ENCODE measurements around the gene CD300LD. TPM values are rescaled to one million over a fixed set of nuclear protein-coding genes. Genes with fewer than 3 reads are reported as not detected.
A peak's percentile ranks its signal among the peaks of the same experiment; 100 is the strongest.

The CD300LD gene
- total and polyA plus RNA-seq, 12 donors: not detected

DNA sequence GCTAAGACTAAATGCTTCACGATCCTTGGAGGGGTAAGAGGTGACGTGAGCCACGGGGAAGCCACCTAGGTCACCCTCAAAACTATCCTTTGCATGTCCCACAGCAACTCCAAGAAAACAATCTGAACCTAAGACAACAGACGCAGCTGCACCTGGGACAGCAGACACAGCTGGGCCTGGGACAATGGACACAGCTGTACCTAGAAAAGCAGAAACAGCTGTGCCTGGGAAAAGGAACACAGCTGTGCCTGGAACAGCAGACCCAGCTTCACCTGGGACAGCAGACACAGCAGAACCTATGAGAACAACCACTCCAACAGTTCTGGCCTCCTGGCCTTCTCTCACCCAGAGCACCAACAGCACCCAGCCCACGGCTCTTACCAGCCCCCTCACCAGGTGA is 11.7 kb upstream of the CD300LD start:
- intact Hi-C loops (cut with DNase I): loop anchor here in 1 of 10 donors (10.0 kb wide), 1 partner anchor 229 kb away; no protein-coding TSS in a partner anchor
- WGBS, 2 donors: 69 to 71% methylated on average over 5 of the region's 5 CpGs

DNA sequence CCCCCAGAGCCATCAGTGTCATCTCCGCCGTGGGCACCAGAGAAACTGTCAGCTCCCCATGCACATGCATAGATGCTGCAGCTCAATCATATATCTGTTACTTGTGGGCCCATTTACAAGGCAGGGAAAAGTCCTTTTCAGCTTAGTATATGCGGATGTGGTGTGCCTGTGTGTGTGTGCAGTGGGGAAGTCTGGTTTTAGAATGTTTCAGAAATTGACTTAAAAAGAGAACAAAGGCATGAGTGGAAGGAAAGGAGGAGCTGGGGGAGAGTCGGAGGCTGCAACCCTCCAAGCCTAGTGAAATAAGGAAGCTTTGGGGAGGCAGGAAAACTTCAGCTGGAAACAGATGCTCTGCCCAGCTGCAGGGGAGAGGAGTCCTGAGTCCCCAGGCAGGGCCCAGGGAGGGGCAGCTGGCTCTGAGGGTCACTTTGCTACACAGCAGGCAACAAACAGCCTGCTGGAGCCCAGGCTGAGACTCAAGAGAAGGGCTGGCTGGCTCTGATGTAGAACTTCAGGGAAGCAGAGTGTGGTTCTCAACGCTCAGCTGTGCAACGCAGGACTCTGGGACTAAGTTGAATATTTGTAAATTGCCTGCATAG is 11.1 kb upstream of the CD300LD start:
- H3K4me3 ChIP-seq: no peak overlapping the region
- H3K27me3 ChIP-seq: peaks cover 0 to 40% (median 27%) of the 10 kb centered on the region in 7 donors
- TF ChIP-seq, protein P1, sequence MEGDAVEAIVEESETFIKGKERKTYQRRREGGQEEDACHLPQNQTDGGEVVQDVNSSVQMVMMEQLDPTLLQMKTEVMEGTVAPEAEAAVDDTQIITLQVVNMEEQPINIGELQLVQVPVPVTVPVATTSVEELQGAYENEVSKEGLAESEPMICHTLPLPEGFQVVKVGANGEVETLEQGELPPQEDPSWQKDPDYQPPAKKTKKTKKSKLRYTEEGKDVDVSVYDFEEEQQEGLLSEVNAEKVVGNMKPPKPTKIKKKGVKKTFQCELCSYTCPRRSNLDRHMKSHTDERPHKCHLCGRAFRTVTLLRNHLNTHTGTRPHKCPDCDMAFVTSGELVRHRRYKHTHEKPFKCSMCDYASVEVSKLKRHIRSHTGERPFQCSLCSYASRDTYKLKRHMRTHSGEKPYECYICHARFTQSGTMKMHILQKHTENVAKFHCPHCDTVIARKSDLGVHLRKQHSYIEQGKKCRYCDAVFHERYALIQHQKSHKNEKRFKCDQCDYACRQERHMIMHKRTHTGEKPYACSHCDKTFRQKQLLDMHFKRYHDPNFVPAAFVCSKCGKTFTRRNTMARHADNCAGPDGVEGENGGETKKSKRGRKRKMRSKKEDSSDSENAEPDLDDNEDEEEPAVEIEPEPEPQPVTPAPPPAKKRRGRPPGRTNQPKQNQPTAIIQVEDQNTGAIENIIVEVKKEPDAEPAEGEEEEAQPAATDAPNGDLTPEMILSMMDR (IDR thresholded peaks at IDR 0.05): no peak
- ATAC-seq: peak in 5 of 8 donors; percentile 5 to 44 (median 19)
- peaks cover 0 to 67% (median 3%) of the 10 kb centered on the region in 9 donors for H3K4me1 ChIP-seq
- H3K36me3 ChIP-seq: no peaks in the 10 kb centered on the region
- WGBS, 2 donors: 61 to 62% methylated on average over 6 of the region's 6 CpGs
- DNase-seq: no peak
- H3K9me3 ChIP-seq: no peaks in the 10 kb centered on the region
- intact Hi-C loops (cut with DNase I): loop anchor here in 1 of 10 donors (10.0 kb wide), 1 partner anchor 228 kb away; no protein-coding TSS in a partner anchor
- peak overlapping the region in 1 of 10 donors; percentile 14 for H3K27ac ChIP-seq

More for the DNA sequence above, 11.7 kb upstream of the CD300LD start:
- Histone ChIP-seq H3K4me1 (peaks cover 0 to 62% (median 3%) of the 10 kb centered on the region in 9 donors), H3K27me3 (peaks cover 0 to 34% (median 22%) of the 10 kb centered on the region in 7 donors), H3K27ac (no peak overlapping the region), H3K36me3 (no peaks in the 10 kb centered on the region), H3K9me3 (no peaks in the 10 kb centered on the region), H3K4me3 (no peak overlapping the region)
- TF ChIP-seq, protein P1 (IDR thresholded peaks at IDR 0.05): no peak
- DNase-seq (no peak), ATAC-seq (no peak)

DNA sequence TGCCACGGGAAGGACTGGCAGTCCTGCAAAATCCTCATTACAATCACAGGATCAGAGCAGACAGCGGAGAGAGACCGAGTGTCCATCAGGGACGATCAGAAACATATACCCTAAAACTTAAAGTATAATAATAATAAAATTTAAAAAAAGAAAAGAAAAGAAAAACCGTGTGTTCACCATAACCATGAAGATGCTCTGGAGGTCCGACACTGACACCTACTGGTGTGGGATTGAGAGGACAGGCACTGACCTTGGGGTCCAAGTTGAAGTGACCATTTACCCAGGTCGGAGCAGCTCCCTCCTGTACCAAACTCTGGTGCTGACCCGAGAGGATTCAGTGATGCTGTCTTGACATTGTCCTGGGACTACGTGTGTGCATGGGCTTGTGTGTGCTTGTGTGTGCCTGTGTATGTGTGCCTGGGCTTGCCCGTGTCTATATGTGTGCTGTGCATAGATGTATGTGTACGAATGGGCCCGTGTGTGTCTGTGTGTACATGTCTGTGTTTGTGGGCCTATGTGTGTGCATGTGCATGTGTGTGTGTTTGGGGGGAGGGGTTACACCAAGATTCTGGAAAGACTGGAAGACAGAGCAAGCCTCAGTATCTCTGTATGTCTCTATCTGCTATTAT is 10.0 kb upstream of the CD300LD start:
- Histone ChIP-seq H3K4me3 (no peak overlapping the region), H3K9me3 (no peaks in the 10 kb centered on the region), H3K27ac (no peak overlapping the region), H3K27me3 (peaks cover 0 to 43% (median 27%) of the 10 kb centered on the region in 7 donors), H3K4me1 (peaks cover 0 to 67% (median 3%) of the 10 kb centered on the region in 9 donors), H3K36me3 (no peaks in the 10 kb centered on the region)
- TF ChIP-seq, protein P1 (IDR thresholded peaks at IDR 0.05): peak in 8 of 9 donors; percentile 21 to 75 (median 60)
- intact Hi-C loops (cut with DNase I): loop anchor here in 1 of 10 donors (10.0 kb wide), 1 partner anchor 227 kb away; no protein-coding TSS in a partner anchor
- ATAC-seq (peak in 1 of 8 donors; percentile 45), DNase-seq (peak in 1 of 2 donors; percentile 32)
- WGBS, 2 donors: 46 to 52% methylated on average over 12 of the region's 12 CpGs

DNA sequence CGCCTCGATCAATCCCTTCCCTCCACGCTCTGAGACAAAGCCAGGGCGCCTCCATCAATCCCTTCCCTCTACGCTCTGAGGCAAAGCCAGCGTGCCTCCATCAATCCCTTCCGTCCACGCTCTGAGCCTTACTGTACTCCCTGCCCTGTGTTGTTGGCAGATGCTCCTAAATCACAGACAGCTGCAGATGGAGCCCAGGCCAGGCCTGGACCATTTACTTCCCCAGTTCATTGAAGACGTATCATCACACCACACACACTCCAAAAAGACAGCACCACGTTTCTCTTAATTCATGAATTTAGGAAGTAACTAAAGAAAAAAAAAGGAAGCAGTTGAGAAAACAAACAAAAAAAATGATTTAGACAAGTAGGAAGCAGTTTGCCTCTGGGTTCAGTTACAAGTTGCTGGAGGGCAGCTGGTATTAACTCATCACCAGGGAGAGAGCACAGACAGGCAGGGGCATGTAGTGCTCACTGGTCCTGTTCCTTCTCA is 7.4 kb upstream of the CD300LD start:
- no peaks in the 10 kb centered on the region for H3K9me3 ChIP-seq
- no peak overlapping the region for H3K4me3 ChIP-seq
- peak overlapping the region in 1 of 10 donors; percentile 75 for H3K27ac ChIP-seq
- peaks cover 0 to 47% (median 0%) of the 10 kb centered on the region in 9 donors for H3K4me1 ChIP-seq
- no peaks in the 10 kb centered on the region for H3K36me3 ChIP-seq
- TF ChIP-seq, protein P1 (IDR thresholded peaks at IDR 0.05): no peak
- ATAC-seq: peak in 5 of 8 donors; percentile 54 to 73 (median 71)
- 37 to 46% methylated on average over 10 of the region's 10 CpGs for WGBS, 2 donors
- no peak for DNase-seq
- peaks cover 0 to 54% (median 27%) of the 10 kb centered on the region in 7 donors for H3K27me3 ChIP-seq
- intact Hi-C loops (cut with DNase I): no loop called here
